ENCODE measurements around the gene ATP10A. TPM values are rescaled to one million over a fixed set of nuclear protein-coding genes. Genes with fewer than 3 reads are reported as not detected.

Gene ATP10A
- total RNA-seq, 2 donors from 2014 or later: 15.5 to 15.8 TPM

- H3K27ac Mint-ChIP-seq: no peak overlapping the region
Measured at GRCh38 chr15:25721605-25721955, 141.5 kb downstream of the ATP10A start.

GRCh38 chr15:25719101-25719985 lies 143.8 kb downstream of the ATP10A start:
- peaks cover 51% of the 10 kb centered on the region for H3K36me3 Mint-ChIP-seq (ENCODE audit: low read depth)
- ATAC-seq (replicated peaks): no peak
- H3K9me3 Mint-ChIP-seq: no peaks in the 10 kb centered on the region
- H3K27me3 Mint-ChIP-seq: no peaks in the 10 kb centered on the region
- H3K4me1 Mint-ChIP-seq: no peaks in the 10 kb centered on the region
- no peak overlapping the region for H3K27ac Mint-ChIP-seq
- H3K4me3 Mint-ChIP-seq: no peak overlapping the region

More at GRCh38 chr15:25721605-25721955, 141.5 kb downstream of the ATP10A start:
- Mint-ChIP-seq H3K9me3 (no peaks in the 10 kb centered on the region), H3K4me3 (no peak overlapping the region), H3K36me3 (ENCODE audit: low read depth) (peaks cover 70% of the 10 kb centered on the region), H3K4me1 (no peaks in the 10 kb centered on the region), H3K27me3 (no peaks in the 10 kb centered on the region)
- ATAC-seq (replicated peaks): no peak

GRCh38 chr15:25718597-25718996 lies 144.5 kb downstream of the ATP10A start:
- Mint-ChIP-seq H3K36me3 (ENCODE audit: low read depth) (peaks cover 43% of the 10 kb centered on the region), H3K27me3 (no peaks in the 10 kb centered on the region), H3K4me1 (no peaks in the 10 kb centered on the region), H3K4me3 (no peak overlapping the region), H3K27ac (no peak overlapping the region), H3K9me3 (no peaks in the 10 kb centered on the region)
- no peak for ATAC-seq (replicated peaks)

GRCh38 chr15:25718169-25718536 lies 145.0 kb downstream of the ATP10A start:
- no peak for ATAC-seq (replicated peaks)
- Mint-ChIP-seq H3K9me3 (no peaks in the 10 kb centered on the region), H3K36me3 (ENCODE audit: low read depth) (peaks cover 43% of the 10 kb centered on the region), H3K4me3 (no peak overlapping the region), H3K27me3 (no peaks in the 10 kb centered on the region), H3K27ac (no peak overlapping the region), H3K4me1 (no peaks in the 10 kb centered on the region)

GRCh38 chr15:25717457-25718168 lies 145.5 kb downstream of the ATP10A start:
- no peak for ATAC-seq (replicated peaks)
- no peaks in the 10 kb centered on the region for H3K4me1 Mint-ChIP-seq
- H3K36me3 Mint-ChIP-seq (ENCODE audit: low read depth): peaks cover 40% of the 10 kb centered on the region
- H3K9me3 Mint-ChIP-seq: no peaks in the 10 kb centered on the region
- H3K27ac Mint-ChIP-seq: no peak overlapping the region
- H3K4me3 Mint-ChIP-seq: no peak overlapping the region
- H3K27me3 Mint-ChIP-seq: no peaks in the 10 kb centered on the region

GRCh38 chr15:25717127-25717456 lies 146.0 kb downstream of the ATP10A start:
- no peaks in the 10 kb centered on the region for H3K27me3 Mint-ChIP-seq
- H3K9me3 Mint-ChIP-seq: no peaks in the 10 kb centered on the region
- H3K4me1 Mint-ChIP-seq: no peaks in the 10 kb centered on the region
- H3K4me3 Mint-ChIP-seq: no peak overlapping the region
- no peak for ATAC-seq (replicated peaks)
- no peak overlapping the region for H3K27ac Mint-ChIP-seq
- peaks cover 40% of the 10 kb centered on the region for H3K36me3 Mint-ChIP-seq (ENCODE audit: low read depth)

GRCh38 chr15:25716414-25717126 lies 146.6 kb downstream of the ATP10A start:
- Mint-ChIP-seq H3K9me3 (no peaks in the 10 kb centered on the region), H3K4me3 (no peak overlapping the region), H3K27ac (no peak overlapping the region), H3K4me1 (no peaks in the 10 kb centered on the region), H3K27me3 (no peaks in the 10 kb centered on the region), H3K36me3 (ENCODE audit: low read depth) (peaks cover 40% of the 10 kb centered on the region)
- no peak for ATAC-seq (replicated peaks)

- Mint-ChIP-seq H3K9me3 (no peaks in the 10 kb centered on the region), H3K4me3 (no peak overlapping the region), H3K27me3 (no peaks in the 10 kb centered on the region), H3K27ac (no peak overlapping the region), H3K36me3 (ENCODE audit: low read depth) (peaks cover 32% of the 10 kb centered on the region), H3K4me1 (no peaks in the 10 kb centered on the region)
- ATAC-seq (replicated peaks): no peak
Measured at GRCh38 chr15:25715536-25716413, 147.4 kb downstream of the ATP10A start.

- peaks cover 25% of the 10 kb centered on the region for H3K36me3 Mint-ChIP-seq (ENCODE audit: low read depth)
- no peak for ATAC-seq (replicated peaks)
- no peak overlapping the region for H3K27ac Mint-ChIP-seq
- no peaks in the 10 kb centered on the region for H3K27me3 Mint-ChIP-seq
- no peaks in the 10 kb centered on the region for H3K4me1 Mint-ChIP-seq
- no peak overlapping the region for H3K4me3 Mint-ChIP-seq
- H3K9me3 Mint-ChIP-seq: no peaks in the 10 kb centered on the region
Measured at GRCh38 chr15:25714538-25714840, 148.6 kb downstream of the ATP10A start.

- Mint-ChIP-seq H3K27ac (no peak overlapping the region), H3K36me3 (ENCODE audit: low read depth) (peaks cover 22% of the 10 kb centered on the region), H3K4me3 (no peak overlapping the region), H3K27me3 (no peaks in the 10 kb centered on the region), H3K4me1 (no peaks in the 10 kb centered on the region), H3K9me3 (no peaks in the 10 kb centered on the region)
- no peak for ATAC-seq (replicated peaks)
Measured at GRCh38 chr15:25713736-25714537, 149.2 kb downstream of the ATP10A start.

GRCh38 chr15:25712961-25713355 lies 150.2 kb downstream of the ATP10A start:
- H3K4me3 Mint-ChIP-seq: no peak overlapping the region
- H3K27ac Mint-ChIP-seq: no peak overlapping the region
- no peaks in the 10 kb centered on the region for H3K4me1 Mint-ChIP-seq
- H3K9me3 Mint-ChIP-seq: no peaks in the 10 kb centered on the region
- peaks cover 17% of the 10 kb centered on the region for H3K36me3 Mint-ChIP-seq (ENCODE audit: low read depth)
- no peak for ATAC-seq (replicated peaks)
- no peaks in the 10 kb centered on the region for H3K27me3 Mint-ChIP-seq

GRCh38 chr15:25712192-25712960 lies 150.8 kb downstream of the ATP10A start:
- H3K4me3 Mint-ChIP-seq: no peak overlapping the region
- H3K27ac Mint-ChIP-seq: no peak overlapping the region
- no peaks in the 10 kb centered on the region for H3K9me3 Mint-ChIP-seq
- H3K27me3 Mint-ChIP-seq: no peaks in the 10 kb centered on the region
- no peak for ATAC-seq (replicated peaks)
- H3K4me1 Mint-ChIP-seq: no peaks in the 10 kb centered on the region
- peaks cover 17% of the 10 kb centered on the region for H3K36me3 Mint-ChIP-seq (ENCODE audit: low read depth)

- no peak overlapping the region for H3K4me3 Mint-ChIP-seq
- no peak for ATAC-seq (replicated peaks)
- peaks cover 17% of the 10 kb centered on the region for H3K36me3 Mint-ChIP-seq (ENCODE audit: low read depth)
- H3K27me3 Mint-ChIP-seq: no peaks in the 10 kb centered on the region
- H3K27ac Mint-ChIP-seq: no peak overlapping the region
- no peaks in the 10 kb centered on the region for H3K9me3 Mint-ChIP-seq
- H3K4me1 Mint-ChIP-seq: no peaks in the 10 kb centered on the region
Measured at GRCh38 chr15:25711691-25712090, 151.4 kb downstream of the ATP10A start.
